B cell (primary cell): Measurements from ENCODE around the gene DYRK4. TPM values are rescaled to one million over a fixed set of nuclear protein-coding genes. Genes with fewer than 3 reads are reported as not detected.

ENCODE experiments used
- ATAC-seq: fragments of 200-7000 bp; cut with Tn5 transposase; one replicate; pipeline ENCODE4 v1.10.0; 2021; ENCODE audit warnings: low read depth, mild to moderate bottlenecking, moderate number of reproducible peaks, moderate library complexity
- CTCF ChIA-PET: fragments of 350-600 bp; sonication (Branson Sonifier 250); formaldehyde crosslinking; loops from one replicate; lab custom pipeline; 2021; ENCODE audit warnings: antibody characterized with exemption, inconsistent platforms; lab: Charles Lee
- POLR2A ChIA-PET: fragments of 350-600 bp; sonication (Branson Sonifier 250); formaldehyde crosslinking; loops from one replicate; lab custom pipeline; 2021; ENCODE audit warnings: antibody characterized with exemption; lab: Charles Lee
- DNase-seq: peaks from one replicate; pipeline ENCODE4 v3.0.0; 2013
- H2AFZ ChIP-seq: 2 replicates; pipeline ENCODE4 v1.6.1; 2012; ENCODE audit warnings: mild to moderate bottlenecking, low read depth, low read length; ENCODE audit not compliant: insufficient read depth, poor library complexity, severe bottlenecking
- H3K27ac ChIP-seq, 2 donors: 1 replicate in 1 of 2; 2 replicates in 1 of 2; pipeline ENCODE4 v1.5.1; 2012 to 2013; ENCODE audit warnings: low read length in 2 of 2, mild to moderate bottlenecking in 2 of 2, moderate library complexity in 1 of 2
- H3K27me3 ChIP-seq, 4 experiments: fragments of 200-600 bp in 1 of 4; sonication (generic) in 1 of 4; replicated peaks in 1 of 4; 1 replicate in 2 of 4; 2 replicates in 2 of 4; pipeline versions ENCODE4 v1.6.1 to v1.7.0; 2013 to 2016; ENCODE audit warnings: low read length in 3 of 4, mild to moderate bottlenecking in 2 of 4, mixed read lengths in 1 of 4, moderate library complexity in 1 of 4; ENCODE audit not compliant: insufficient read depth in 4 of 4, control insufficient read depth in 3 of 4; ENCODE audit errors: control extremely low read depth in 1 of 4
- H3K36me3 ChIP-seq, 2 experiments: replicated peaks in 1 of 2; 1 replicate in 1 of 2; 2 replicates in 1 of 2; pipeline versions ENCODE4 v1.6.1 to v1.7.1; 2013; ENCODE audit warnings: low read length in 1 of 2; ENCODE audit not compliant: insufficient read depth in 2 of 2, control insufficient read depth in 1 of 2; ENCODE audit errors: control extremely low read depth in 1 of 2, extremely low read depth in 1 of 2
- H3K4me1 ChIP-seq, 2 donors: fragments of 200-600 bp in 1 of 2; sonication (generic) in 1 of 2; 1 replicate in 1 of 2; 2 replicates in 1 of 2; pipeline versions ENCODE4 v1.5.1 to v1.6.1; 2013 to 2017; ENCODE audit warnings: low read length in 2 of 2; ENCODE audit not compliant: control insufficient read depth in 2 of 2, insufficient read depth in 2 of 2
- H3K4me2 ChIP-seq: replicated peaks from 2 replicates; pipeline ENCODE3; 2012; ENCODE audit warnings: mild to moderate bottlenecking, low read depth, low read length; ENCODE audit not compliant: poor library complexity, severe bottlenecking
- H3K4me3 ChIP-seq, 5 experiments: fragments of 200-600 bp in 1 of 5; sonication (generic) in 1 of 5; 1 replicate in 3 of 5; 2 replicates in 2 of 5; pipeline versions ENCODE4 v1.5.1 to v1.7.0; 2011 to 2016; ENCODE audit warnings: low read length in 4 of 5, mild to moderate bottlenecking in 4 of 5, low read depth in 2 of 5, control low read depth in 1 of 5, moderate library complexity in 1 of 5; ENCODE audit not compliant: insufficient read depth in 1 of 5; ENCODE audit errors: control extremely low read depth in 1 of 5, extremely low read depth in 1 of 5
- H3K79me2 ChIP-seq: fragments of 200-600 bp; sonication (generic); one replicate; pipeline ENCODE4 v1.6.0; 2016; ENCODE audit warnings: low read length; ENCODE audit not compliant: control insufficient read depth, insufficient read depth
- H3K9ac ChIP-seq: fragments of 200-600 bp; sonication (generic); 2 replicates; pipeline ENCODE4 v1.6.1; 2017; ENCODE audit warnings: mild to moderate bottlenecking, low read length, moderate library complexity
- H3K9me3 ChIP-seq, 3 donors: one replicate each; pipeline versions ENCODE4 v1.6.1 to v1.7.1; 2013; ENCODE audit warnings: low read length in 2 of 3; ENCODE audit not compliant: control insufficient read depth in 2 of 3, insufficient read depth in 1 of 3; ENCODE audit errors: control extremely low read depth in 1 of 3
- H4K20me1 ChIP-seq: 2 replicates; pipeline ENCODE4 v1.6.0; 2012; ENCODE audit warnings: mild to moderate bottlenecking, low read length; ENCODE audit not compliant: insufficient read depth, control insufficient read depth, poor library complexity, severe bottlenecking
- H3K27ac Mint-ChIP-seq: one replicate; pipeline ENCODE4 v1.8.0; 2021; ENCODE audit warnings: mixed read lengths
- H3K27me3 Mint-ChIP-seq: one replicate; pipeline ENCODE4 v1.8.0; 2021; ENCODE audit warnings: mixed read lengths
- H3K4me1 Mint-ChIP-seq: one replicate; pipeline ENCODE4 v1.8.0; 2021; ENCODE audit warnings: mixed read lengths
- H3K4me3 Mint-ChIP-seq: one replicate; pipeline ENCODE4 v1.8.0; 2021; ENCODE audit warnings: mixed read lengths
- H3K9me3 Mint-ChIP-seq: one replicate; pipeline ENCODE4 v1.8.0; 2022; ENCODE audit warnings: mixed read lengths; ENCODE audit not compliant: insufficient read depth
- CTCF ChIP-seq: fragments of 200-600 bp; IDR thresholded peaks from one replicate; pipeline ENCODE4 v1.8.0; 2022; ENCODE audit warnings: antibody characterized with exemption, mild to moderate bottlenecking
- EZH2 ChIP-seq: IDR thresholded peaks from 2 replicates; pipeline ENCODE4 v1.6.1; 2012; ENCODE audit warnings: borderline replicate concordance, low read depth, mild to moderate bottlenecking, moderate library complexity, low read length; ENCODE audit not compliant: insufficient read depth, poor library complexity, severe bottlenecking
- WGBS: methylation state at CpG from one replicate; pipeline ENCODE4 v1.1.5; 2013; ENCODE audit warnings: missing lambda C conversion rate; ENCODE audit not compliant: insufficient coverage; 5-methylcytosine and 5-hydroxymethylcytosine counted together
- intact Hi-C: fragments of 100-400 bp; cut with micrococcal nuclease; formaldehyde crosslinking; loops from one replicate; pipeline ENCODE4 v1.10.0; 2022
- polyA plus RNA-seq: library from polyadenylated mRNA; depleted of rRNA; stranded (reverse); fragments of >200 nt; gene quantifications from 2 replicates; pipeline ENCODE4 v1.2.3, GENCODE V29; 2012
- total RNA-seq, 2 donors: library from RNA; stranded (reverse); fragments of 120-200 nt in 1 of 2; gene quantifications; 1 replicate in 1 of 2; 2 replicates in 1 of 2; pipeline versions ENCODE4 v1.2.3 to v1.2.4, GENCODE V29; 2013 to 2022

Gene DYRK4
- total and polyA plus RNA-seq, 2 donors (not counting 1 experiment from before 2014, with no cell fraction given) = 41.3 to 63.3 TPM

DNA sequence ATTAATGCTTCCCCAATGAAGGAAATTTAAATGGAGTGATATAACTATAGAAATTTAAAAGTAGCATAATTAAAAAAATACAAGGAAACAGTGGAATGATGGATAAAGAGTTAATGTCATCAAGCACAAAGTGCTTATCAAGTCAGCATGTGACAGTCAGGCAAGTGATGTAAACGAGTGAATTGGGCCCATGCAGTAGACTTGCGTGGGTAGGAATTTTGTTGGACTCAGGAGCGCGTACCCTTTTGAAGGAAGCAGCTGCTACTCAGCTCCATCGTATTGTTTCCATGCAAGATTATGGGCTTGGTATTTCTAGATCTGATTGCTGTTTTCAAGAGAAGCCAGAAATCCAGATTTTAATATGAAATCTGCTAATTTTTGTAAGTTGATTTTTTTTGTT, 4.4 kb upstream of the DYRK4 start:
- H3K79me2 ChIP-seq = no peaks in the 10 kb centered on the region
- intact Hi-C loops = no loop called here
- H4K20me1 ChIP-seq = no peaks in the 10 kb centered on the region
- H3K9me3 ChIP-seq = no peaks in the 10 kb centered on the region
- WGBS = 98% methylated on average over 5 of the region's 5 CpGs
- H3K27me3 Mint-ChIP-seq = no peaks in the 10 kb centered on the region
- no peak for TF ChIP-seq CTCF
- TF ChIP-seq EZH2 = no peak
- H3K9me3 Mint-ChIP-seq = no peaks in the 10 kb centered on the region
- H3K27me3 ChIP-seq = no peaks in the 10 kb centered on the region
- POLR2A ChIA-PET = no interaction called here
- H3K4me1 ChIP-seq = peaks cover 5 to 10% of the 10 kb centered on the region in 2 donors
- CTCF ChIA-PET = no interaction called here
- no peak overlapping the region for H3K4me2 ChIP-seq
- H3K4me3 ChIP-seq = no peak overlapping the region
- no peaks in the 10 kb centered on the region for H3K36me3 ChIP-seq
- H3K27ac Mint-ChIP-seq = no peak overlapping the region
- H3K4me3 Mint-ChIP-seq = no peak overlapping the region
- ATAC-seq = no peak
- DNase-seq = no peak
- no peak overlapping the region for H3K27ac ChIP-seq
- H3K9ac ChIP-seq = no peak overlapping the region
- no peak overlapping the region for H2AFZ ChIP-seq
- H3K4me1 Mint-ChIP-seq = peaks cover 10% of the 10 kb centered on the region

- H3K4me1 ChIP-seq = peaks cover 8 to 16% of the 10 kb centered on the region in 2 donors
- WGBS = no CpG with 5 or more reads among the region's 2 CpGs
- H3K27ac ChIP-seq = no peak overlapping the region
- intact Hi-C loops = no loop called here
- H3K4me1 Mint-ChIP-seq = peaks cover 13% of the 10 kb centered on the region
- no peaks in the 10 kb centered on the region for H3K36me3 ChIP-seq
- H3K27ac Mint-ChIP-seq = no peak overlapping the region
- H3K9me3 ChIP-seq = no peaks in the 10 kb centered on the region
- no peaks in the 10 kb centered on the region for H3K79me2 ChIP-seq
- no peak overlapping the region for H3K4me2 ChIP-seq
- H3K4me3 ChIP-seq = no peak overlapping the region
- TF ChIP-seq CTCF (no peak), EZH2 (no peak)
- H2AFZ ChIP-seq = no peak overlapping the region
- H3K9me3 Mint-ChIP-seq = no peaks in the 10 kb centered on the region
- CTCF ChIA-PET = no interaction called here
- no peaks in the 10 kb centered on the region for H3K27me3 ChIP-seq
- H3K9ac ChIP-seq = no peak overlapping the region
- no peaks in the 10 kb centered on the region for H3K27me3 Mint-ChIP-seq
- H4K20me1 ChIP-seq = no peaks in the 10 kb centered on the region
- ATAC-seq = no peak
- POLR2A ChIA-PET = no interaction called here
- H3K4me3 Mint-ChIP-seq = no peak overlapping the region
- no peak for DNase-seq
Observed at GRCh38 chr12:4558171-4558570, 3.8 kb upstream of the DYRK4 start.
